Measurements from ENCODE around the gene POU3F1. TPM values are rescaled to one million over a fixed set of nuclear protein-coding genes. Genes with fewer than 3 reads are reported as not detected.

The POU3F1 gene
- total and polyA plus RNA-seq, 10 of the 15 experiments (the other 5 are each of a cell fraction or from before 2014, with no cell fraction given) = 0.04 to 0.53 (median 0.10) TPM; not detected in 3

DNA sequence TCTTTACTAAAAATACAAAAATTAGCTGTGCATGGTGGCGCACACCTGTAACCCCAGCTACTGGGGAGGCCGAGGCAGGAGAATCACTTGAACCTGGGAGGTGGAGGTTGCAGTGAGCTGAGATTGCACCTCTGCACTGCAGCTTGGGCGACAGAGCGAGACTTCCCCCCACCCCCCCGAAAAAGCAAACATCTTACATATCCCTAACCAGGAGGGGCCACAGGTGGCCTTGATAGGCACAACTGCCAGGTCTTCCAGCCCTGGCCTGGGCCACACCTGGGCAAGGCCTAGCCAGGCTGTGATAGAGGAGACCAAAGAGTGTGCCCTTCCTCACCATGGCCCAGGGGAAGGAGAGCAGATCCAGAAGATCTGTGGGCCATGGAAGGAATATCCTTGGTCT, 28.6 kb upstream of the POU3F1 start:
- intact Hi-C loops (cut with micrococcal nuclease; ENCODE audit: unreplicated experiment) (no loop called here), in situ Hi-C loops (cut with MboI) (no loop called here)
- no peaks in the 10 kb centered on the region for H3K36me3 ChIP-seq (ENCODE audit: control insufficient read depth in 2 of 2, insufficient read depth in 2 of 2, low read length in 1 of 2)
- no peaks in the 10 kb centered on the region for H3K9me3 ChIP-seq (replicated peaks; ENCODE audit: control insufficient read depth, insufficient read depth, low read length)
- H3K4me1 ChIP-seq (ENCODE audit: control insufficient read depth, insufficient read depth, low read length) = no peaks in the 10 kb centered on the region
- H3K4me3 ChIP-seq = no peak overlapping the region
- H3K79me2 ChIP-seq (ENCODE audit: control insufficient read depth, insufficient read depth, low read length) = no peaks in the 10 kb centered on the region
- H3K4me2 ChIP-seq (ENCODE audit: control insufficient read depth, insufficient read depth) = no peak overlapping the region
- FAIRE-seq (no peak), DNase-seq (ENCODE audit: low read depth, low spot score) (no peak), ATAC-seq (no peak)
- ChIA-PET CTCF (interaction anchor here (5.7 to 11.3 kb wide), 2 partner anchors 13 to 50 kb away, joined by 71 to 252 read pairs; no protein-coding TSS in a partner anchor), SMC1A (ENCODE audit: uncharacterized antibody, unreplicated experiment) (interaction anchor here (1.2 to 12.4 kb wide), 4 partner anchors 14 to 215 kb away, joined by 3 to 316 read pairs (median 4); partner anchors contain the start of gene POU3F1), POLR2A (no interaction called here), RAD21 (ENCODE audit: unreplicated experiment) (interaction anchor here (1.3 to 1.4 kb wide), 2 partner anchors 27 to 144 kb away, joined by 3 to 4 read pairs; no protein-coding TSS in a partner anchor)
- no peaks in the 10 kb centered on the region for H3K27me3 ChIP-seq (replicated peaks in 1 of 2; ENCODE audit: control insufficient read depth in 2 of 2, insufficient read depth in 2 of 2, low read length in 1 of 2)
- no peaks in the 10 kb centered on the region; the same call in 1 of the 2 replicates for H4K20me1 ChIP-seq (ENCODE audit: control insufficient read depth, insufficient read depth)
- H2AFZ ChIP-seq (ENCODE audit: control insufficient read depth, low read depth, low read length) = no peak overlapping the region
- WGBS (ENCODE audit: insufficient coverage, insufficient replicate concordance, low lambda C conversion rate, missing lambda C conversion rate) = 39% methylated on average over 5 of the region's 5 CpGs
- H3K9ac ChIP-seq (ENCODE audit: control insufficient read depth, insufficient read depth, low read length) = no peak overlapping the region
- no peak for TF ChIP-seq KDM1A (IDR thresholded peaks at IDR 0.05; ENCODE audit: borderline replicate concordance)
- TF ChIP-seq IKZF2 (IDR thresholded peaks at IDR 0.05) = no peak
- no TSS peak for BruUV-seq (replicated peaks)
- no peak overlapping the region for H3K27ac ChIP-seq (ENCODE audit: control insufficient read depth, insufficient read depth)

DNA sequence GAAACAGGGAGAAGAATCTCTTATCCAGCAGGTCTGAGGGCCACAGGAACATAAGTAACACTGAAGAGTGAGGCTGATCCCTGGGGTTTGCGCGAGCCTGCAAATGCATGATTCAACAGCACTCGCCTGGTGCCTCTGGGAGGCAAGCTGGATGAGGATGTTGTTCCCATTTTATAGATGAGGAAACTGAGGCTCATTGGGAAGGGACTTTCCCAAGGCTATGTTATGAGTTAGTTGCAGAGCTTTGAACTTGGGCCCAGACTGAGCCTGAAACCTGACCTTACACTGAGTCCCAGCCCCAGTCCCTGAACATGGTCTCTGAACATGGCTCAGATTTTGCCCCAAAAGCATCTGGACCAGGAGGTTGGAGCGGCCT, 27.7 kb upstream of the POU3F1 start:
- Histone ChIP-seq H3K4me3 (no peak overlapping the region), H3K4me1 (ENCODE audit: control insufficient read depth, insufficient read depth, low read length) (no peaks in the 10 kb centered on the region), H3K79me2 (ENCODE audit: control insufficient read depth, insufficient read depth, low read length) (no peaks in the 10 kb centered on the region), H3K27ac (ENCODE audit: control insufficient read depth, insufficient read depth) (no peak overlapping the region), H4K20me1 (ENCODE audit: control insufficient read depth, insufficient read depth) (no peaks in the 10 kb centered on the region; the same call in 1 of the 2 replicates), H3K36me3 (ENCODE audit: control insufficient read depth in 2 of 2, insufficient read depth in 2 of 2, low read length in 1 of 2) (no peaks in the 10 kb centered on the region), H3K9ac (ENCODE audit: control insufficient read depth, insufficient read depth, low read length) (no peak overlapping the region), H2AFZ (ENCODE audit: control insufficient read depth, low read depth, low read length) (no peak overlapping the region), H3K27me3 (replicated peaks in 1 of 2; ENCODE audit: control insufficient read depth in 2 of 2, insufficient read depth in 2 of 2, low read length in 1 of 2) (no peaks in the 10 kb centered on the region), H3K4me2 (ENCODE audit: control insufficient read depth, insufficient read depth) (no peak overlapping the region), H3K9me3 (replicated peaks; ENCODE audit: control insufficient read depth, insufficient read depth, low read length) (no peaks in the 10 kb centered on the region)
- TF ChIP-seq, protein P1, sequence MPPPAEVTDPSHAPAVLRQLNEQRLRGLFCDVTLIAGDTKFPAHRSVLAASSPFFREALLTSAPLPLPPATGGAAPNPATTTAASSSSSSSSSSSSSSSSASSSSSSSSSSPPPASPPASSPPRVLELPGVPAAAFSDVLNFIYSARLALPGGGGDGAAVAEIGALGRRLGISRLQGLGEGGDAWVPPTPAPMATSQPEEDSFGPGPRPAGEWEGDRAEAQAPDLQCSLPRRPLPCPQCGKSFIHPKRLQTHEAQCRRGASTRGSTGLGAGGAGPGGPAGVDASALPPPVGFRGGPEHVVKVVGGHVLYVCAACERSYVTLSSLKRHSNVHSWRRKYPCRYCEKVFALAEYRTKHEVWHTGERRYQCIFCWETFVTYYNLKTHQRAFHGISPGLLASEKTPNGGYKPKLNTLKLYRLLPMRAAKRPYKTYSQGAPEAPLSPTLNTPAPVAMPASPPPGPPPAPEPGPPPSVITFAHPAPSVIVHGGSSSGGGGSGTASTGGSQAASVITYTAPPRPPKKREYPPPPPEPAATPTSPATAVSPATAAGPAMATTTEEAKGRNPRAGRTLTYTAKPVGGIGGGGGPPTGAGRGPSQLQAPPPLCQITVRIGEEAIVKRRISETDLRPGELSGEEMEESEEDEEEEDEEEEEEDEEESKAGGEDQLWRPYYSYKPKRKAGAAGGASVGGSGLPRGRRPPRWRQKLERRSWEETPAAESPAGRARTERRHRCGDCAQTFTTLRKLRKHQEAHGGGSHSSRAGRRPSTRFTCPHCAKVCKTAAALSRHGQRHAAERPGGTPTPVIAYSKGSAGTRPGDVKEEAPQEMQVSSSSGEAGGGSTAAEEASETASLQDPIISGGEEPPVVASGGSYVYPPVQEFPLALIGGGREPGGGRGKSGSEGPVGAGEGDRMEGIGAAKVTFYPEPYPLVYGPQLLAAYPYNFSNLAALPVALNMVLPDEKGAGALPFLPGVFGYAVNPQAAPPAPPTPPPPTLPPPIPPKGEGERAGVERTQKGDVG (CRISPR knock-in tag; IDR thresholded peaks at IDR 0.05) = no peak
- TF ChIP-seq JUNB (IDR thresholded peaks at IDR 0.05) (no peak), SREBF2 (IDR thresholded peaks at IDR 0.05; ENCODE audit: low read length) (no peak), ZZZ3 (IDR thresholded peaks at IDR 0.05; ENCODE audit: control insufficient read depth, insufficient read length, low read depth) (no peak), RCOR1 (conservative IDR thresholded peaks at IDR 0.05; ENCODE audit: low read depth, low read length) (no peak), EGR1 (IDR thresholded peaks at IDR 0.05; ENCODE audit: borderline replicate concordance in 1 of 2, low read depth in 2 of 2, low read length in 2 of 2) (no peak), KDM1A (IDR thresholded peaks at IDR 0.05; ENCODE audit: borderline replicate concordance) (no peak), RBBP5 (conservative IDR thresholded peaks at IDR 0.05) (no peak), CREB1 (IDR thresholded peaks at IDR 0.05; ENCODE audit: low read depth) (no peak), POU2F2 (IDR thresholded peaks at IDR 0.05; ENCODE audit: borderline replicate concordance, low read depth, low read length) (no peak), JUND (IDR thresholded peaks at IDR 0.05; ENCODE audit: low read depth, low read length) (no peak)
- TF ChIP-seq, protein P2, sequence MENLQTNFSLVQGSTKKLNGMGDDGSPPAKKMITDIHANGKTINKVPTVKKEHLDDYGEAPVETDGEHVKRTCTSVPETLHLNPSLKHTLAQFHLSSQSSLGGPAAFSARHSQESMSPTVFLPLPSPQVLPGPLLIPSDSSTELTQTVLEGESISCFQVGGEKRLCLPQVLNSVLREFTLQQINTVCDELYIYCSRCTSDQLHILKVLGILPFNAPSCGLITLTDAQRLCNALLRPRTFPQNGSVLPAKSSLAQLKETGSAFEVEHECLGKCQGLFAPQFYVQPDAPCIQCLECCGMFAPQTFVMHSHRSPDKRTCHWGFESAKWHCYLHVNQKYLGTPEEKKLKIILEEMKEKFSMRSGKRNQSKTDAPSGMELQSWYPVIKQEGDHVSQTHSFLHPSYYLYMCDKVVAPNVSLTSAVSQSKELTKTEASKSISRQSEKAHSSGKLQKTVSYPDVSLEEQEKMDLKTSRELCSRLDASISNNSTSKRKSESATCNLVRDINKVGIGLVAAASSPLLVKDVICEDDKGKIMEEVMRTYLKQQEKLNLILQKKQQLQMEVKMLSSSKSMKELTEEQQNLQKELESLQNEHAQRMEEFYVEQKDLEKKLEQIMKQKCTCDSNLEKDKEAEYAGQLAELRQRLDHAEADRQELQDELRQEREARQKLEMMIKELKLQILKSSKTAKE (IDR thresholded peaks at IDR 0.05; ENCODE audit: low read depth, poor library complexity, severe bottlenecking) = no peak
- WGBS (ENCODE audit: insufficient coverage, insufficient replicate concordance, low lambda C conversion rate, missing lambda C conversion rate) = 50% methylated on average over 4 of the region's 4 CpGs
- intact Hi-C loops (cut with micrococcal nuclease; ENCODE audit: unreplicated experiment) (no loop called here), in situ Hi-C loops (cut with MboI) (no loop called here)
- ChIA-PET CTCF (interaction anchor here (2.1 to 11.3 kb wide), 5 partner anchors 12 to 50 kb away, joined by 4 to 252 read pairs (median 92); no protein-coding TSS in a partner anchor), SMC1A (ENCODE audit: uncharacterized antibody, unreplicated experiment) (interaction anchor here (0.9 to 12.4 kb wide), 6 partner anchors 8 to 761 kb away, joined by 3 to 316 read pairs (median 6); partner anchors contain the start of gene POU3F1), POLR2A (no interaction called here), RAD21 (ENCODE audit: unreplicated experiment) (interaction anchor here (0.7 to 7.6 kb wide), 4 partner anchors 34 to 143 kb away, joined by 3 to 173 read pairs (median 4); no protein-coding TSS in a partner anchor)
- ATAC-seq (no peak), DNase-seq (ENCODE audit: low read depth, low spot score) (no peak), FAIRE-seq (no peak)
- no TSS peak for BruUV-seq (replicated peaks)

All from GM12878 (cell line).